ENCODE results near the gene EMILIN3.

Gene EMILIN3

DNA sequence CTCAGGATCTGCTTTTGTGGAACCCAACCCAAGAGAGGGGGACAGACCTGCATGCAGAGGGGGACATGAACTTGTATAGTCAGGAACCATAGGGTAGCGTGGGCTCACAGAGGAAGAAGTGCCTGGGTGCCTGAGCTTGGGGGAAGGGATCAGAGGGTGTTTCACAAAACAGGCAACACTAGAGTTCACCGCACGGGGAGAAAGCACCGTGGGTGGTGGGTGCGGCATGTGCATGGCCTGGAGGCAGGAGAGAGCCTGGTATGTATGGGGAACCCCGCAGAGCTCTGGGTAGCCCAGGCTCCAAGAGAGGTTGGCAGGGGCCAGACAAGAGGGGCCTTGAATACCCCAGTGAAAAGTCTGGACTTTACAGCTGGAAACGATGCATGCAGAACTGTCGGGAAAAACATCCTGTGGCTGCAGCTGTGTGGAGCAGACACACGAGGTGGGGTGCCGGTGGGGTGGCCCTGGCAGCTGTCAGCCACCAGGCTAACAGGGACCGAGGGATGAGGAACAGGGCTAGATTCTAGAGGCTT lies 6.7 kb upstream of the EMILIN3 start:
- Histone ChIP-seq H3K27ac (ENCODE audit: low read depth, low read length) (no peak overlapping the region), H4K20me1 (ENCODE audit: low read depth, low read length) (no peaks in the 10 kb centered on the region), H3K9me2 (replicated peaks; ENCODE audit: insufficient read depth, low read length) (no peaks in the 10 kb centered on the region), H3K79me2 (ENCODE audit: insufficient read depth, low read length) (no peaks in the 10 kb centered on the region), H2AFZ (ENCODE audit: low read depth, low read length, severe bottlenecking) (no peak overlapping the region), H3K9ac (ENCODE audit: low read length) (no peak overlapping the region), H3K36me3 (ENCODE audit: low read length) (no peaks in the 10 kb centered on the region), H3K27me3 (ENCODE audit: low read length) (no peaks in the 10 kb centered on the region), H3K9me3 (ENCODE audit: insufficient read depth, low read length) (no peaks in the 10 kb centered on the region), H3K4me3 (ENCODE audit: insufficient read depth, low read length, poor library complexity, severe bottlenecking) (no peak overlapping the region), H3F3A (ENCODE audit: insufficient read depth) (no peaks in the 10 kb centered on the region), H3K4me2 (ENCODE audit: low read depth, low read length, poor library complexity, severe bottlenecking) (no peak overlapping the region)
- TF ChIP-seq EZH2phosphoT487 (conservative IDR thresholded peaks at IDR 0.05; ENCODE audit: low read length) = no peak
- TF ChIP-seq, protein P1, sequence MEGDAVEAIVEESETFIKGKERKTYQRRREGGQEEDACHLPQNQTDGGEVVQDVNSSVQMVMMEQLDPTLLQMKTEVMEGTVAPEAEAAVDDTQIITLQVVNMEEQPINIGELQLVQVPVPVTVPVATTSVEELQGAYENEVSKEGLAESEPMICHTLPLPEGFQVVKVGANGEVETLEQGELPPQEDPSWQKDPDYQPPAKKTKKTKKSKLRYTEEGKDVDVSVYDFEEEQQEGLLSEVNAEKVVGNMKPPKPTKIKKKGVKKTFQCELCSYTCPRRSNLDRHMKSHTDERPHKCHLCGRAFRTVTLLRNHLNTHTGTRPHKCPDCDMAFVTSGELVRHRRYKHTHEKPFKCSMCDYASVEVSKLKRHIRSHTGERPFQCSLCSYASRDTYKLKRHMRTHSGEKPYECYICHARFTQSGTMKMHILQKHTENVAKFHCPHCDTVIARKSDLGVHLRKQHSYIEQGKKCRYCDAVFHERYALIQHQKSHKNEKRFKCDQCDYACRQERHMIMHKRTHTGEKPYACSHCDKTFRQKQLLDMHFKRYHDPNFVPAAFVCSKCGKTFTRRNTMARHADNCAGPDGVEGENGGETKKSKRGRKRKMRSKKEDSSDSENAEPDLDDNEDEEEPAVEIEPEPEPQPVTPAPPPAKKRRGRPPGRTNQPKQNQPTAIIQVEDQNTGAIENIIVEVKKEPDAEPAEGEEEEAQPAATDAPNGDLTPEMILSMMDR (IDR thresholded peaks at IDR 0.05; ENCODE audit: insufficient read depth, low read length, poor library complexity, severe bottlenecking) = no peak

DNA sequence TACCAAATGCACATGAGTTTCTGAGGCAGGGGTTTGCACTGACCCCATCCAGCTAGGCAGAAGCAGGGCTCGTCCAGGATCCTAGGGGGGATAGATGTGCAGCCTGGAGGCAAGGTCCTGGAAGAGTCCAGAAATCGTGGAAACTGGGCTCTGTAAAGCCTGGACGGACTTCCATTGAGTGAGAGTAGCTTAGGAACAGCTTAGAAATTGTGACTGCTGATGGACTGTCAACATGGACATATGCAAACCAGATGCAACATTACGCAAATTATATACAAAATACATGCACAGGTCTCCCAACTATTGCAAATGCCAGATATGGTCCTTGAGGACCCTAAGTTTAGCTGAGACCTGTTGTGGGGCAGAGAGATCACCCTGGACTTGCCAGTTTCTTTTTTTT lies 4.8 kb upstream of the EMILIN3 start:
- Histone ChIP-seq H3K4me2 (ENCODE audit: low read depth, low read length, poor library complexity, severe bottlenecking) (no peak overlapping the region), H3K9ac (ENCODE audit: low read length) (no peak overlapping the region), H3K4me3 (ENCODE audit: insufficient read depth, low read length, poor library complexity, severe bottlenecking) (no peak overlapping the region), H3K36me3 (ENCODE audit: low read length) (no peaks in the 10 kb centered on the region), H3K27me3 (ENCODE audit: low read length) (no peaks in the 10 kb centered on the region), H3K27ac (ENCODE audit: low read depth, low read length) (no peak overlapping the region), H3K9me3 (ENCODE audit: insufficient read depth, low read length) (no peaks in the 10 kb centered on the region), H3K79me2 (ENCODE audit: insufficient read depth, low read length) (no peaks in the 10 kb centered on the region), H3F3A (ENCODE audit: insufficient read depth) (no peaks in the 10 kb centered on the region), H2AFZ (ENCODE audit: low read depth, low read length, severe bottlenecking) (no peak overlapping the region), H4K20me1 (ENCODE audit: low read depth, low read length) (no peaks in the 10 kb centered on the region), H3K9me2 (replicated peaks; ENCODE audit: insufficient read depth, low read length) (no peaks in the 10 kb centered on the region)
- TF ChIP-seq, protein P1 (IDR thresholded peaks at IDR 0.05; ENCODE audit: insufficient read depth, low read length, poor library complexity, severe bottlenecking) = no peak
- TF ChIP-seq EZH2phosphoT487 (conservative IDR thresholded peaks at IDR 0.05; ENCODE audit: low read length) = no peak

DNA sequence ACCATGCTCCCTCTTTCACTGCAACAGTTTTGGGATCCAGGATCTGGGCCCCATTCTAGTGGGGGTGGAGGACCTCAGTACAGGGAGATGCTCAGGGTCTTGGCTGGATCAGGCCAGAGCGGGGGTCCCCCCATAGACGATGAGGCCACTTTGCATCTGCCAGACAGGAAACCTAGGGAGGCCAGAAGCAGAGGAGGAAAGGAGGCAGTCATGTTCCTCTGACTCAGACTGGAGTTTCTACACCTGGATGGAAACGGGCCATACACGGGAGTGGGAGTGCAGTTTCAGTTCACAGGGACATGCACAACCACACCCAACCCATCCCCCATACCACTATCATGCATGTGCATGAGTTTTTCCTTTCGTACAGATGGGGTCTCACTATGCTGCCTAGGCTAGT lies 3.6 kb upstream of the EMILIN3 start:
- TF ChIP-seq, protein P1 (IDR thresholded peaks at IDR 0.05; ENCODE audit: insufficient read depth, low read length, poor library complexity, severe bottlenecking) = no peak
- TF ChIP-seq EZH2phosphoT487 (conservative IDR thresholded peaks at IDR 0.05; ENCODE audit: low read length) = no peak
- H3K4me2 ChIP-seq (ENCODE audit: low read depth, low read length, poor library complexity, severe bottlenecking) = no peak overlapping the region
- no peak overlapping the region for H2AFZ ChIP-seq (ENCODE audit: low read depth, low read length, severe bottlenecking)

More for the DNA sequence above, 3.6 kb upstream of the EMILIN3 start:
- Histone ChIP-seq H3K36me3 (ENCODE audit: low read length) (no peaks in the 10 kb centered on the region), H3K9me3 (ENCODE audit: insufficient read depth, low read length) (no peaks in the 10 kb centered on the region), H3F3A (ENCODE audit: insufficient read depth) (no peaks in the 10 kb centered on the region), H4K20me1 (ENCODE audit: low read depth, low read length) (no peaks in the 10 kb centered on the region), H3K9me2 (replicated peaks; ENCODE audit: insufficient read depth, low read length) (no peaks in the 10 kb centered on the region), H3K27ac (ENCODE audit: low read depth, low read length) (no peak overlapping the region), H3K27me3 (ENCODE audit: low read length) (no peaks in the 10 kb centered on the region), H3K4me3 (ENCODE audit: insufficient read depth, low read length, poor library complexity, severe bottlenecking) (no peak overlapping the region), H3K9ac (ENCODE audit: low read length) (no peak overlapping the region), H3K79me2 (ENCODE audit: insufficient read depth, low read length) (no peaks in the 10 kb centered on the region)

Measured in SU-DHL-6 (cell line).